NB4 (cell line): ENCODE measurements around the gene LRIG1.

Source experiments
- CTCF ChIP-seq: IDR thresholded peaks from one replicate; pipeline ENCODE4 v1.5.1; 2012; ENCODE audit warnings: low read depth, low read length
- POLR2A ChIP-seq: IDR thresholded peaks from 2 replicates; pipeline ENCODE4 v1.6.1; 2011; ENCODE audit warnings: mild to moderate bottlenecking; ENCODE audit not compliant: insufficient read length; ENCODE audit errors: extremely low read depth

- TF ChIP-seq CTCF: no peak
- TF ChIP-seq POLR2A: no peak
Measured at GRCh38 chr3:66441692-66442091, 59.1 kb downstream of the LRIG1 start.
